HCT116 (cell line): Measurements from ENCODE around the gene TOX3. TPM values are rescaled to one million over a fixed set of nuclear protein-coding genes. Genes with fewer than 3 reads are reported as not detected.

Experiments
- ATAC-seq: fragments of 200-7000 bp; cut with Tn5 transposase; 2 replicates; pipeline ENCODE4 v1.9.1; 2020; ENCODE audit warnings: mild to moderate bottlenecking, moderate library complexity
- BruUV-seq: library from RNA; stranded (reverse); fragments of 400-500 nt; replicated peaks from 2 replicates; lab custom pipeline; 2021; lab: Mats Ljungman, UMichigan
- CTCF ChIA-PET: fragments of 300-600 bp; sonication (Branson Sonifier 250); formaldehyde crosslinking; loops from one replicate; lab custom pipeline; 2021; ENCODE audit warnings: antibody characterized with exemption; lab: Charles Lee
- POLR2A ChIA-PET: fragments of 300-600, 350-600 bp; sonication (Branson Sonifier 250); formaldehyde crosslinking; loops from one replicate; lab custom pipeline; 2021; ENCODE audit warnings: antibody characterized with exemption; lab: Charles Lee
- RAD21 ChIA-PET, 2 experiments: fragments of 300-600 bp; sonication (Branson Sonifier 250); formaldehyde crosslinking; loops; one replicate each; lab custom pipeline; 2023; ENCODE audit warnings: low total read pairs in 2 of 2; ENCODE audit not compliant: uncharacterized antibody in 2 of 2, unreplicated experiment in 2 of 2, low non-redundant PET in 1 of 2; lab: Charles Lee
- DNase-seq: peaks from one replicate; pipeline ENCODE4 v3.0.0-alpha.2; 2010; ENCODE audit warnings: low read depth, low spot score
- H2AFZ ChIP-seq: fragments of 200-600 bp; shearing (Covaris generic), sonication (generic); 2 replicates; pipeline ENCODE4 v1.6.1; 2017; ENCODE audit warnings: low read depth, mixed run types, mixed read lengths, antibody characterized with exemption, low read length; ENCODE audit not compliant: poor library complexity, severe bottlenecking
- H3K27ac ChIP-seq: 2 replicates; pipeline ENCODE4 v1.5.1; 2012; ENCODE audit warnings: low read depth, low read length
- H3K27me3 ChIP-seq: fragments of 200-600 bp; sonication (generic); 2 replicates; pipeline ENCODE4 v1.6.1; 2016; ENCODE audit warnings: mixed run types, low read length, mixed read lengths; ENCODE audit not compliant: insufficient read depth
- H3K36me3 ChIP-seq, 2 experiments: fragments of 200-500 bp in 1 of 2; fragments of 200-600 bp in 1 of 2; sonication (Bioruptor generic) in 1 of 2; sonication (generic) in 1 of 2; 2 replicates each; pipeline versions ENCODE4 v1.5.1 to v1.6.1; 2014 to 2016; ENCODE audit warnings: low read length in 2 of 2, inconsistent platforms in 1 of 2, mixed read lengths in 1 of 2, mixed run types in 1 of 2; ENCODE audit not compliant: insufficient read depth in 2 of 2, control insufficient read depth in 1 of 2
- H3K4me1 ChIP-seq, 2 experiments: fragments of 200-600 bp in 1 of 2; sonication (generic) in 1 of 2; 2 replicates each; pipeline versions ENCODE4 v1.5.1 to v1.6.1; 2012 to 2017; ENCODE audit warnings: low read length in 2 of 2, inconsistent platforms in 1 of 2, mild to moderate bottlenecking in 1 of 2, mixed read lengths in 1 of 2, mixed run types in 1 of 2, moderate library complexity in 1 of 2; ENCODE audit not compliant: insufficient read depth in 2 of 2, control insufficient read depth in 1 of 2
- H3K4me2 ChIP-seq: fragments of 200-600 bp; sonication (generic); 2 replicates; pipeline ENCODE4 v1.6.1; 2017; ENCODE audit warnings: mixed run types, low read length, mixed read lengths
- H3K4me3 ChIP-seq, 2 experiments: fragments of 200-600 bp in 1 of 2; sonication (generic) in 1 of 2; replicated peaks in 1 of 2; 2 replicates each; pipeline ENCODE4 v1.5.1; 2011 to 2016; ENCODE audit warnings: low read length in 2 of 2, control low read depth in 1 of 2, low read depth in 1 of 2, mild to moderate bottlenecking in 1 of 2, mixed read lengths in 1 of 2, mixed run types in 1 of 2
- H3K79me2 ChIP-seq: fragments of 200-600 bp; sonication (generic); 2 replicates; pipeline ENCODE4 v1.6.1; 2017; ENCODE audit warnings: mild to moderate bottlenecking, mixed run types, low read length, moderate library complexity, mixed read lengths; ENCODE audit not compliant: insufficient read depth
- H3K9ac ChIP-seq: fragments of 200-600 bp; sonication (generic); 2 replicates; pipeline ENCODE4 v1.6.1; 2016; ENCODE audit warnings: low read length, mixed read lengths
- H3K9me2 ChIP-seq: fragments of 200-600 bp; sonication (generic), shearing (Covaris generic); 2 replicates; pipeline ENCODE4 v1.6.1; 2017; ENCODE audit warnings: mixed run types, mild to moderate bottlenecking, moderate library complexity; ENCODE audit not compliant: insufficient read depth
- H3K9me3 ChIP-seq, 2 experiments: fragments of 200-500 bp in 1 of 2; fragments of 200-600 bp in 1 of 2; sonication (Bioruptor generic) in 1 of 2; sonication (generic) in 1 of 2; 2 replicates each; pipeline ENCODE4 v1.6.1; 2014 to 2017; ENCODE audit warnings: low read length in 2 of 2, mixed read lengths in 2 of 2, inconsistent platforms in 1 of 2, low read depth in 1 of 2, mild to moderate bottlenecking in 1 of 2, mixed run types in 1 of 2, moderate library complexity in 1 of 2; ENCODE audit not compliant: control insufficient read depth in 1 of 2, insufficient read depth in 1 of 2
- H4K20me1 ChIP-seq: fragments of 200-600 bp; sonication (generic), shearing (Covaris generic); 2 replicates; pipeline ENCODE4 v1.6.1; 2017; ENCODE audit warnings: mixed run types, mild to moderate bottlenecking, moderate library complexity; ENCODE audit not compliant: insufficient read depth
- CBX3 ChIP-seq: IDR thresholded peaks from 2 replicates; pipeline ENCODE4 v1.6.1; 2012; ENCODE audit warnings: low read depth
- CEBPB ChIP-seq: IDR thresholded peaks from 2 replicates; pipeline ENCODE4 v1.6.1; 2012; ENCODE audit warnings: low read depth
- EGR1 ChIP-seq: IDR thresholded peaks from 2 replicates; pipeline ENCODE4 v1.6.1; 2012; ENCODE audit warnings: low read depth
- EZH2phosphoT487 ChIP-seq: fragments of 200-600 bp; IDR thresholded peaks from 2 replicates; pipeline ENCODE4 v1.6.1; 2018; ENCODE audit warnings: antibody characterized with exemption, borderline replicate concordance
- JUND ChIP-seq: IDR thresholded peaks from 2 replicates; pipeline ENCODE4 v1.6.1; 2012
- POLR2A ChIP-seq: IDR thresholded peaks from 2 replicates; pipeline ENCODE4 v1.7.0; 2011; ENCODE audit warnings: borderline replicate concordance; ENCODE audit not compliant: insufficient read depth, insufficient read length; ENCODE audit errors: extremely low read depth
- POLR2AphosphoS5 ChIP-seq: IDR thresholded peaks from 2 replicates; pipeline ENCODE4 v1.6.1; 2011; ENCODE audit warnings: mild to moderate bottlenecking, low read depth, low read length, moderate library complexity
- SRF ChIP-seq: IDR thresholded peaks from 2 replicates; pipeline ENCODE4 v1.6.1; 2012; ENCODE audit warnings: low read depth
- TCF7L2 ChIP-seq: IDR thresholded peaks from 2 replicates; pipeline ENCODE4 v1.7.0; 2011; ENCODE audit warnings: borderline replicate concordance, inconsistent platforms; ENCODE audit not compliant: insufficient read depth, insufficient read length; ENCODE audit errors: extremely low read depth
- ZFX ChIP-seq: fragments of 450-650 bp; IDR thresholded peaks from 2 replicates; pipeline ENCODE4 v1.6.1; 2017
- intact Hi-C: fragments of 100-400 bp; cut with micrococcal nuclease; formaldehyde crosslinking; loops from 2 replicates; pipeline ENCODE4 v1.10.0; 2022
- total RNA-seq: library from RNA; stranded (reverse); gene quantifications from one replicate; pipeline ENCODE4 v1.2.1, GENCODE V29; 2021; ENCODE audit not compliant: unreplicated experiment
- TF ChIP-seq, protein P1 (sequence below), 3 experiments: fragments of 200-600 bp in 1 of 3; sonication (generic) in 1 of 3; IDR thresholded peaks in 2 of 3; conservative IDR thresholded peaks in 1 of 3; 2 replicates each; pipeline ENCODE4 v1.5.1; 2012 to 2017; ENCODE audit warnings: low read depth in 2 of 3, low read length in 2 of 3, antibody characterized with exemption in 1 of 3, borderline replicate concordance in 1 of 3, control low read depth in 1 of 3, mild to moderate bottlenecking in 1 of 3, mixed read lengths in 1 of 3, mixed run types in 1 of 3, moderate library complexity in 1 of 3; ENCODE audit not compliant: insufficient read depth in 1 of 3

TOX3 gene
- total RNA-seq, 1 experiment from 2014 or later: not detected

DNA sequence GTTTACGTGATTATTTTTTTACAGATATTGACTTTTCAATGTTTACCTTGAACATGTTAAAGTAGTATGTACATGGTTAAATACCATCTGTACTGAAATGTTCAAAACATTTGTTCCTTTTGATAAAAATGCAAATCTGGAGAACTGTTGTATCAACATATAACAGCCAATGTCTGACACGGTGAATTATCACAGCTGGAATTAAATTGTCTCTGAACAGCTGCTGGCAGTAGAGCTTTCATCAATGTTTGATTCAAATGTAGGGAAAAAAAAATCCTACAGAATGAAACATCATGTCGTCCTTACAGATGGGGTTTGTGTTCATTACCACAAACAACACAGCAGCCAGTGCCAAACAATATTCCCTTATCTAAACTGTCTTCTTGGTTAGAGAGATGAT, 79.9 kb downstream of the TOX3 start:
- Histone ChIP-seq H3K9me3 (peaks cover 6 to 8% of the 10 kb centered on the region in 2 experiments; a peak in 2 of 4 replicates), H3K4me3 (no peak overlapping the region), H3K27ac (no peak overlapping the region), H4K20me1 (no peaks in the 10 kb centered on the region), H2AFZ (no peak overlapping the region), H3K4me2 (no peak overlapping the region), H3K36me3 (no peaks in the 10 kb centered on the region), H3K9me2 (no peaks in the 10 kb centered on the region), H3K27me3 (no peaks in the 10 kb centered on the region), H3K79me2 (no peaks in the 10 kb centered on the region), H3K9ac (no peak overlapping the region), H3K4me1 (no peaks in the 10 kb centered on the region)
- ChIA-PET RAD21 (no interaction called here), CTCF (no interaction called here), POLR2A (no interaction called here)
- DNase-seq (no peak), ATAC-seq (no peak)
- no peak for TF ChIP-seq POLR2AphosphoS5
- no peak for TF ChIP-seq TCF7L2
- TF ChIP-seq EGR1: no peak
- TF ChIP-seq EZH2phosphoT487: no peak
- no peak for TF ChIP-seq JUND
- TF ChIP-seq ZFX: no peak
- no peak for TF ChIP-seq CBX3
- TF ChIP-seq CEBPB: no peak
- no peak for TF ChIP-seq SRF
- no peak for TF ChIP-seq POLR2A
- TF ChIP-seq, protein P1, sequence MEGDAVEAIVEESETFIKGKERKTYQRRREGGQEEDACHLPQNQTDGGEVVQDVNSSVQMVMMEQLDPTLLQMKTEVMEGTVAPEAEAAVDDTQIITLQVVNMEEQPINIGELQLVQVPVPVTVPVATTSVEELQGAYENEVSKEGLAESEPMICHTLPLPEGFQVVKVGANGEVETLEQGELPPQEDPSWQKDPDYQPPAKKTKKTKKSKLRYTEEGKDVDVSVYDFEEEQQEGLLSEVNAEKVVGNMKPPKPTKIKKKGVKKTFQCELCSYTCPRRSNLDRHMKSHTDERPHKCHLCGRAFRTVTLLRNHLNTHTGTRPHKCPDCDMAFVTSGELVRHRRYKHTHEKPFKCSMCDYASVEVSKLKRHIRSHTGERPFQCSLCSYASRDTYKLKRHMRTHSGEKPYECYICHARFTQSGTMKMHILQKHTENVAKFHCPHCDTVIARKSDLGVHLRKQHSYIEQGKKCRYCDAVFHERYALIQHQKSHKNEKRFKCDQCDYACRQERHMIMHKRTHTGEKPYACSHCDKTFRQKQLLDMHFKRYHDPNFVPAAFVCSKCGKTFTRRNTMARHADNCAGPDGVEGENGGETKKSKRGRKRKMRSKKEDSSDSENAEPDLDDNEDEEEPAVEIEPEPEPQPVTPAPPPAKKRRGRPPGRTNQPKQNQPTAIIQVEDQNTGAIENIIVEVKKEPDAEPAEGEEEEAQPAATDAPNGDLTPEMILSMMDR (IDR thresholded peaks at IDR 0.05 in 2 of 3, conservative IDR thresholded peaks at IDR 0.05 in 1 of 3; ENCODE audit: borderline replicate concordance in 1 of 3, insufficient read depth in 1 of 3, low read depth in 2 of 3, low read length in 2 of 3): no peak
- no TSS peak for BruUV-seq
- intact Hi-C loops: no loop called here
